HCT116 (cell line): ENCODE results near the gene MED16. TPM values are rescaled to one million over a fixed set of nuclear protein-coding genes. Genes with fewer than 3 reads are reported as not detected.

ENCODE experiments used
- ATAC-seq: fragments of 200-7000 bp; cut with Tn5 transposase; 2 replicates; pipeline ENCODE4 v1.9.1; 2020; ENCODE audit warnings: mild to moderate bottlenecking, moderate library complexity
- BruUV-seq: library from RNA; stranded (reverse); fragments of 400-500 nt; replicated peaks from 2 replicates; lab custom pipeline; 2021; lab: Mats Ljungman, UMichigan
- CTCF ChIA-PET: fragments of 300-600 bp; sonication (Branson Sonifier 250); formaldehyde crosslinking; loops from one replicate; lab custom pipeline; 2021; ENCODE audit warnings: antibody characterized with exemption; lab: Charles Lee
- POLR2A ChIA-PET: fragments of 300-600, 350-600 bp; sonication (Branson Sonifier 250); formaldehyde crosslinking; loops from one replicate; lab custom pipeline; 2021; ENCODE audit warnings: antibody characterized with exemption; lab: Charles Lee
- RAD21 ChIA-PET, 2 experiments: fragments of 300-600 bp; sonication (Branson Sonifier 250); formaldehyde crosslinking; loops; one replicate each; lab custom pipeline; 2023; ENCODE audit warnings: low total read pairs in 2 of 2; ENCODE audit not compliant: uncharacterized antibody in 2 of 2, unreplicated experiment in 2 of 2, low non-redundant PET in 1 of 2; lab: Charles Lee
- DNase-seq: peaks from one replicate; pipeline ENCODE4 v3.0.0-alpha.2; 2010; ENCODE audit warnings: low read depth, low spot score
- H2AFZ ChIP-seq: fragments of 200-600 bp; shearing (Covaris generic), sonication (generic); 2 replicates; pipeline ENCODE4 v1.6.1; 2017; ENCODE audit warnings: low read depth, mixed run types, mixed read lengths, antibody characterized with exemption, low read length; ENCODE audit not compliant: poor library complexity, severe bottlenecking
- H3K27ac ChIP-seq: 2 replicates; pipeline ENCODE4 v1.5.1; 2012; ENCODE audit warnings: low read depth, low read length
- H3K27me3 ChIP-seq: fragments of 200-600 bp; sonication (generic); 2 replicates; pipeline ENCODE4 v1.6.1; 2016; ENCODE audit warnings: mixed run types, low read length, mixed read lengths; ENCODE audit not compliant: insufficient read depth
- H3K36me3 ChIP-seq, 2 experiments: fragments of 200-500 bp in 1 of 2; fragments of 200-600 bp in 1 of 2; sonication (Bioruptor generic) in 1 of 2; sonication (generic) in 1 of 2; 2 replicates each; pipeline versions ENCODE4 v1.5.1 to v1.6.1; 2014 to 2016; ENCODE audit warnings: low read length in 2 of 2, inconsistent platforms in 1 of 2, mixed read lengths in 1 of 2, mixed run types in 1 of 2; ENCODE audit not compliant: insufficient read depth in 2 of 2, control insufficient read depth in 1 of 2
- H3K4me1 ChIP-seq, 2 experiments: fragments of 200-600 bp in 1 of 2; sonication (generic) in 1 of 2; 2 replicates each; pipeline versions ENCODE4 v1.5.1 to v1.6.1; 2012 to 2017; ENCODE audit warnings: low read length in 2 of 2, inconsistent platforms in 1 of 2, mild to moderate bottlenecking in 1 of 2, mixed read lengths in 1 of 2, mixed run types in 1 of 2, moderate library complexity in 1 of 2; ENCODE audit not compliant: insufficient read depth in 2 of 2, control insufficient read depth in 1 of 2
- H3K4me2 ChIP-seq: fragments of 200-600 bp; sonication (generic); 2 replicates; pipeline ENCODE4 v1.6.1; 2017; ENCODE audit warnings: mixed run types, low read length, mixed read lengths
- H3K4me3 ChIP-seq, 2 experiments: fragments of 200-600 bp in 1 of 2; sonication (generic) in 1 of 2; replicated peaks in 1 of 2; 2 replicates each; pipeline ENCODE4 v1.5.1; 2011 to 2016; ENCODE audit warnings: low read length in 2 of 2, control low read depth in 1 of 2, low read depth in 1 of 2, mild to moderate bottlenecking in 1 of 2, mixed read lengths in 1 of 2, mixed run types in 1 of 2
- H3K79me2 ChIP-seq: fragments of 200-600 bp; sonication (generic); 2 replicates; pipeline ENCODE4 v1.6.1; 2017; ENCODE audit warnings: mild to moderate bottlenecking, mixed run types, low read length, moderate library complexity, mixed read lengths; ENCODE audit not compliant: insufficient read depth
- H3K9ac ChIP-seq: fragments of 200-600 bp; sonication (generic); 2 replicates; pipeline ENCODE4 v1.6.1; 2016; ENCODE audit warnings: low read length, mixed read lengths
- H3K9me2 ChIP-seq: fragments of 200-600 bp; sonication (generic), shearing (Covaris generic); 2 replicates; pipeline ENCODE4 v1.6.1; 2017; ENCODE audit warnings: mixed run types, mild to moderate bottlenecking, moderate library complexity; ENCODE audit not compliant: insufficient read depth
- H3K9me3 ChIP-seq, 2 experiments: fragments of 200-500 bp in 1 of 2; fragments of 200-600 bp in 1 of 2; sonication (Bioruptor generic) in 1 of 2; sonication (generic) in 1 of 2; 2 replicates each; pipeline ENCODE4 v1.6.1; 2014 to 2017; ENCODE audit warnings: low read length in 2 of 2, mixed read lengths in 2 of 2, inconsistent platforms in 1 of 2, low read depth in 1 of 2, mild to moderate bottlenecking in 1 of 2, mixed run types in 1 of 2, moderate library complexity in 1 of 2; ENCODE audit not compliant: control insufficient read depth in 1 of 2, insufficient read depth in 1 of 2
- H4K20me1 ChIP-seq: fragments of 200-600 bp; sonication (generic), shearing (Covaris generic); 2 replicates; pipeline ENCODE4 v1.6.1; 2017; ENCODE audit warnings: mixed run types, mild to moderate bottlenecking, moderate library complexity; ENCODE audit not compliant: insufficient read depth
- CBX3 ChIP-seq: IDR thresholded peaks from 2 replicates; pipeline ENCODE4 v1.6.1; 2012; ENCODE audit warnings: low read depth
- CEBPB ChIP-seq: IDR thresholded peaks from 2 replicates; pipeline ENCODE4 v1.6.1; 2012; ENCODE audit warnings: low read depth
- EGR1 ChIP-seq: IDR thresholded peaks from 2 replicates; pipeline ENCODE4 v1.6.1; 2012; ENCODE audit warnings: low read depth
- ELF1 ChIP-seq: IDR thresholded peaks from 2 replicates; pipeline ENCODE4 v1.6.1; 2012; ENCODE audit warnings: low read depth, borderline replicate concordance
- EZH2 ChIP-seq: fragments of 200-600 bp; sonication (generic); IDR thresholded peaks from 2 replicates; pipeline ENCODE4 v1.6.1; 2017; ENCODE audit warnings: antibody characterized with exemption, mixed run types
- EZH2phosphoT487 ChIP-seq: fragments of 200-600 bp; IDR thresholded peaks from 2 replicates; pipeline ENCODE4 v1.6.1; 2018; ENCODE audit warnings: antibody characterized with exemption, borderline replicate concordance
- POLR2A ChIP-seq: IDR thresholded peaks from 2 replicates; pipeline ENCODE4 v1.7.0; 2011; ENCODE audit warnings: borderline replicate concordance; ENCODE audit not compliant: insufficient read depth, insufficient read length; ENCODE audit errors: extremely low read depth
- POLR2AphosphoS5 ChIP-seq: IDR thresholded peaks from 2 replicates; pipeline ENCODE4 v1.6.1; 2011; ENCODE audit warnings: mild to moderate bottlenecking, low read depth, low read length, moderate library complexity
- RAD21 ChIP-seq: IDR thresholded peaks from 2 replicates; pipeline ENCODE4 v1.6.1; 2012; ENCODE audit warnings: low read depth, mild to moderate bottlenecking
- SP1 ChIP-seq: IDR thresholded peaks from 2 replicates; pipeline ENCODE4 v1.6.1; 2012; ENCODE audit warnings: low read depth
- TCF7L2 ChIP-seq: IDR thresholded peaks from 2 replicates; pipeline ENCODE4 v1.7.0; 2011; ENCODE audit warnings: borderline replicate concordance, inconsistent platforms; ENCODE audit not compliant: insufficient read depth, insufficient read length; ENCODE audit errors: extremely low read depth
- YY1 ChIP-seq: IDR thresholded peaks from 2 replicates; pipeline ENCODE4 v1.6.1; 2011; ENCODE audit warnings: low read length, low read depth, moderate library complexity, mild to moderate bottlenecking; ENCODE audit not compliant: insufficient replicate concordance; ENCODE audit errors: extremely low read depth
- intact Hi-C: fragments of 100-400 bp; cut with micrococcal nuclease; formaldehyde crosslinking; loops from 2 replicates; pipeline ENCODE4 v1.10.0; 2022
- total RNA-seq: library from RNA; stranded (reverse); gene quantifications from one replicate; pipeline ENCODE4 v1.2.1, GENCODE V29; 2021; ENCODE audit not compliant: unreplicated experiment
- TF ChIP-seq, protein P1 (sequence below), 3 experiments: fragments of 200-600 bp in 1 of 3; sonication (generic) in 1 of 3; IDR thresholded peaks in 2 of 3; conservative IDR thresholded peaks in 1 of 3; 2 replicates each; pipeline ENCODE4 v1.5.1; 2012 to 2017; ENCODE audit warnings: low read depth in 2 of 3, low read length in 2 of 3, antibody characterized with exemption in 1 of 3, borderline replicate concordance in 1 of 3, control low read depth in 1 of 3, mild to moderate bottlenecking in 1 of 3, mixed read lengths in 1 of 3, mixed run types in 1 of 3, moderate library complexity in 1 of 3; ENCODE audit not compliant: insufficient read depth in 1 of 3
- TF ChIP-seq, protein P2 (sequence below): IDR thresholded peaks from 2 replicates; pipeline ENCODE4 v1.6.1; 2012
- TF ChIP-seq, protein P3 (sequence below): IDR thresholded peaks from 2 replicates; pipeline ENCODE4 v1.6.1; 2012; ENCODE audit warnings: low read depth

MED16 gene
- total RNA-seq, 1 experiment from 2014 or later = 73.6 TPM

DNA sequence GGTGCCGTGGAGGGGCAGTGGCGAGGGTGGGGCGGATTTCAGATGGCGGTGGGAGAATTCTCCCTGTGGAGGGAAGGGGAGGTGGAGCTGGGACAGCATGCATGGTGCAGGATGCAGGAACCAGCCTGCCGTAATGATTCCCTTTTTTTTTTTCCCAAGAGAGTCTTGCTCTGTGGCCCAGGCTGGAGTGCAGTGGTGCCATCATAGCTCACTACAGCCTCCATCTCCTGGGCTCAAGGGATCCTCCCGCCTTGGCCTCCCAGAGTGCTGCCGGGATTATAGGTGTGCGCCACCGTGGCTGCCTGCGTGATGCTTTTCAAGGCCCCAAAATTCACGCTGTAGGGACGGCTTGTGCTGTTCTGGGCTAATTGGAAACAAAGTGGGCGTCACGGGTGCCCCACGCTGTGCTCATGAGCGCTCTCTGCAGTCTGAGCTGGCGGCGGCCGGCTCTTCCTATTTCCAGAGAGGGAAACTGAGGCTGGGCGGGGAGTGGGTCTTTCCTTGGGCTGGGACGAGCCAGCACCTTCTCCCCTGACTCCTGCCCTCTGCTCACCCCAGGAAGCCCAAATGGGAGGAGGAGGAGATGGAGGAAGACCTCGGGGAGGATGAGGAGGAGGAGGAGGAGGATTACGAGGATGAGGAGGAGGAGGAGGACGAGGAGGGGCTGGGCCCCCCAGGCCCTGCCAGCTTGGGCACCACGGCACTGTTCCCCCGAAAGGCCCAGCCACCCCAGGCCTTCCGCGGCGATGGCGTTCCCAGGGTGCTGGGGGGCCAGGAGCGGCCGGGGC, 39.1 kb upstream of the MED16 start:
- Histone ChIP-seq H3K79me2 (peaks cover 10% of the 10 kb centered on the region; the same call in 1 of the 2 replicates), H3K9me3 (no peaks in the 10 kb centered on the region), H3K9me2 (no peaks in the 10 kb centered on the region), H2AFZ (no peak overlapping the region), H3K36me3 (peaks cover 0 to 4% of the 10 kb centered on the region in 2 experiments; a peak in 1 of 4 replicates), H3K9ac (no peak overlapping the region), H3K4me3 (no peak overlapping the region), H4K20me1 (no peaks in the 10 kb centered on the region), H3K4me1 (peaks cover 25 to 30% of the 10 kb centered on the region in 2 experiments), H3K27ac (no peak overlapping the region; the same call in 1 of the 2 replicates), H3K27me3 (no peaks in the 10 kb centered on the region), H3K4me2 (no peak overlapping the region)
- DNase-seq (no peak), ATAC-seq (no peak)
- TF ChIP-seq EGR1 (no peak), EZH2phosphoT487 (no peak), POLR2AphosphoS5 (no peak), RAD21 (no peak), YY1 (no peak), POLR2A (no peak), CEBPB (no peak), EZH2 (no peak), SP1 (no peak), TCF7L2 (no peak), ELF1 (no peak), CBX3 (no peak)
- TF ChIP-seq, protein P1, sequence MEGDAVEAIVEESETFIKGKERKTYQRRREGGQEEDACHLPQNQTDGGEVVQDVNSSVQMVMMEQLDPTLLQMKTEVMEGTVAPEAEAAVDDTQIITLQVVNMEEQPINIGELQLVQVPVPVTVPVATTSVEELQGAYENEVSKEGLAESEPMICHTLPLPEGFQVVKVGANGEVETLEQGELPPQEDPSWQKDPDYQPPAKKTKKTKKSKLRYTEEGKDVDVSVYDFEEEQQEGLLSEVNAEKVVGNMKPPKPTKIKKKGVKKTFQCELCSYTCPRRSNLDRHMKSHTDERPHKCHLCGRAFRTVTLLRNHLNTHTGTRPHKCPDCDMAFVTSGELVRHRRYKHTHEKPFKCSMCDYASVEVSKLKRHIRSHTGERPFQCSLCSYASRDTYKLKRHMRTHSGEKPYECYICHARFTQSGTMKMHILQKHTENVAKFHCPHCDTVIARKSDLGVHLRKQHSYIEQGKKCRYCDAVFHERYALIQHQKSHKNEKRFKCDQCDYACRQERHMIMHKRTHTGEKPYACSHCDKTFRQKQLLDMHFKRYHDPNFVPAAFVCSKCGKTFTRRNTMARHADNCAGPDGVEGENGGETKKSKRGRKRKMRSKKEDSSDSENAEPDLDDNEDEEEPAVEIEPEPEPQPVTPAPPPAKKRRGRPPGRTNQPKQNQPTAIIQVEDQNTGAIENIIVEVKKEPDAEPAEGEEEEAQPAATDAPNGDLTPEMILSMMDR (IDR thresholded peaks at IDR 0.05 in 2 of 3, conservative IDR thresholded peaks at IDR 0.05 in 1 of 3; ENCODE audit: borderline replicate concordance in 1 of 3, insufficient read depth in 1 of 3, low read depth in 2 of 3, low read length in 2 of 3) = no peak
- TF ChIP-seq, protein P2, sequence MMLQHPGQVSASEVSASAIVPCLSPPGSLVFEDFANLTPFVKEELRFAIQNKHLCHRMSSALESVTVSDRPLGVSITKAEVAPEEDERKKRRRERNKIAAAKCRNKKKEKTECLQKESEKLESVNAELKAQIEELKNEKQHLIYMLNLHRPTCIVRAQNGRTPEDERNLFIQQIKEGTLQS = no peak
- TF ChIP-seq, protein P3, sequence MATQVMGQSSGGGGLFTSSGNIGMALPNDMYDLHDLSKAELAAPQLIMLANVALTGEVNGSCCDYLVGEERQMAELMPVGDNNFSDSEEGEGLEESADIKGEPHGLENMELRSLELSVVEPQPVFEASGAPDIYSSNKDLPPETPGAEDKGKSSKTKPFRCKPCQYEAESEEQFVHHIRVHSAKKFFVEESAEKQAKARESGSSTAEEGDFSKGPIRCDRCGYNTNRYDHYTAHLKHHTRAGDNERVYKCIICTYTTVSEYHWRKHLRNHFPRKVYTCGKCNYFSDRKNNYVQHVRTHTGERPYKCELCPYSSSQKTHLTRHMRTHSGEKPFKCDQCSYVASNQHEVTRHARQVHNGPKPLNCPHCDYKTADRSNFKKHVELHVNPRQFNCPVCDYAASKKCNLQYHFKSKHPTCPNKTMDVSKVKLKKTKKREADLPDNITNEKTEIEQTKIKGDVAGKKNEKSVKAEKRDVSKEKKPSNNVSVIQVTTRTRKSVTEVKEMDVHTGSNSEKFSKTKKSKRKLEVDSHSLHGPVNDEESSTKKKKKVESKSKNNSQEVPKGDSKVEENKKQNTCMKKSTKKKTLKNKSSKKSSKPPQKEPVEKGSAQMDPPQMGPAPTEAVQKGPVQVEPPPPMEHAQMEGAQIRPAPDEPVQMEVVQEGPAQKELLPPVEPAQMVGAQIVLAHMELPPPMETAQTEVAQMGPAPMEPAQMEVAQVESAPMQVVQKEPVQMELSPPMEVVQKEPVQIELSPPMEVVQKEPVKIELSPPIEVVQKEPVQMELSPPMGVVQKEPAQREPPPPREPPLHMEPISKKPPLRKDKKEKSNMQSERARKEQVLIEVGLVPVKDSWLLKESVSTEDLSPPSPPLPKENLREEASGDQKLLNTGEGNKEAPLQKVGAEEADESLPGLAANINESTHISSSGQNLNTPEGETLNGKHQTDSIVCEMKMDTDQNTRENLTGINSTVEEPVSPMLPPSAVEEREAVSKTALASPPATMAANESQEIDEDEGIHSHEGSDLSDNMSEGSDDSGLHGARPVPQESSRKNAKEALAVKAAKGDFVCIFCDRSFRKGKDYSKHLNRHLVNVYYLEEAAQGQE = no peak
- ChIA-PET CTCF (no interaction called here), POLR2A (no interaction called here), RAD21 (no interaction called here)
- intact Hi-C loops = no loop called here
- BruUV-seq = no TSS peak
